DMS153 treated with DMSO at 0.1 percent for 48 hours (cell line): ENCODE results near the gene TNFRSF18.
"Not testable (repeated sequence)": the region's sequence is repeated elsewhere in the genome, so short reads cannot be mapped to it uniquely, and the experiment has no call there.

Source experiments
- DNase-seq: peaks from one replicate; lab custom pipeline; 2025; ENCODE audit not compliant: unreplicated experiment; lab: John Stamatoyannopoulos, UW

The TNFRSF18 gene

GRCh38 chr1:1199141-1199960 lies 7.0 kb downstream of the TNFRSF18 start:
- DNase-seq: no peak

DNA sequence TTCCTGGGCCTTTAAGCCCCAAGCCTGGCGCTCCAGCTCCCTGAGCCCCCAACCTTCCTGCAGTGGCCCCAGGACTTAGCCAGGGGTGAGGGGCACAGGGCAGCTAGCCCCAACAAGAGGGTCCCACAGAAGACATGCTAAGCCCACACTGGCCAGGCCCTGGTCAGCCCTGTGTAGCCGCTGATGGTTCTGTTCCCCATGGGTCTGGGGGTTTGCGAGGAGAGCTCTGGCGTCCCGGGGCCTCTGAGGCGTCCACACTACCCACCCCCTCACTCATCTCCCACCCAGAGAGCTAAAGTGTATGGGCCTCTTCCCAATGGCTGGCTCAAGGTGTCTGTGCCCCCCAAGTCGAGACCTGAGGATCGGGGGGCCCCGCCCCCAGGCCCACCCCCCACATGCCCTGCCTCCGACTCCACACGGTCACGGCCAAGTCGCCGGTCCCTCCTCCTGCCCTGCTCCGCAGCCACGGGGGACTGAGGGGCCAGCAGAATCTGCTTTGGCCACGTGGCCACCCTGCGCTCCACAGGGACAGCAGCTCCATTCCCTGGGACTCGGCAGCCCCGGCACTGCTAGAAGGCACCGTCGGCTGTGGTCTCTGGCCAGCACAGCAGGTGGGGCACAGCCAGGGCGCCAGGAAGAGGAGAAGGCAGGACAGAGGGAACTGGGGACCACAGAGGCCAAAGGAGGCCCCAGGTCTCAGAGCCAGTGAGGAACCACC lies 7.8 kb downstream of the TNFRSF18 start:
- no peak for DNase-seq

GRCh38 chr1:1197551-1198422 lies 8.6 kb downstream of the TNFRSF18 start:
- no peak for DNase-seq

DNA sequence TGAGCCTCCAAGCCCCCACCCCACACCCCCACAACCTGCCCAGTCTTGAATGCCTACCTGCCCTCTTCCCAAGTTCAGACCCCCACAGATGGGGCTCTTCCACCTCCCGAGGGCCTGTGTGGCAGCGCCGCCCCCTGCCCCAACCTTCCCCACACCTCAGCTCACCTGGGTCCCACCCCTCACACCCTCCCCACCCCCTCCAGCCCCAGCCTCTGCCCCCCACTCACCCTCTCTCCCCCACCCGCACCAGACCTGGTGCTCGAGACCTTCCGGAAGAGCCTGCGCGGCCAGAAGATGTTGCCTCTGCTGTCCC lies 9.2 kb downstream of the TNFRSF18 start:
- no peak for DNase-seq

- no peak for DNase-seq
Observed at GRCh38 chr1:1196431-1197187, 9.8 kb downstream of the TNFRSF18 start.

- not testable (repeated sequence) for DNase-seq
Observed at GRCh38 chr1:1195726-1196125, 10.7 kb downstream of the TNFRSF18 start.

DNA sequence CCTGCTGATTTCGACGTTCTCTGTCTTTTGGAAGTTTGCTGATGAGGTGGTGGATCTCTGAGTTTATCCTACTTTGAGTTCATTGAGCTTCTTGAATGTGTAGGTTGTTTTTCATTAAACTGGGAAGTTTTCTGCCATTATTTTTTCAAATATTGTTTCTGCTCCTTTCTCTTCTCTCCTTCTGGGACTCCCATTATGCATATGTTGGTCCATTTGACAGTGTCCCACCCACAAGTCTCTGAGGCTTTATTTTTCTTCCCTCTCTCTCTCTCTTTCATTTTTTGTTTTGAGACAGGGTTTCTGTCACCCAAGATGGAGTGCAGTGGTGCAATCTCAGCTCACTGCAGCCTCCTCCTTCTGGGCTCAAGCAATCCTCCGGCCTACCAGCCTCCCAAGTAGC lies 11.7 kb downstream of the TNFRSF18 start:
- no peak for DNase-seq

DNA sequence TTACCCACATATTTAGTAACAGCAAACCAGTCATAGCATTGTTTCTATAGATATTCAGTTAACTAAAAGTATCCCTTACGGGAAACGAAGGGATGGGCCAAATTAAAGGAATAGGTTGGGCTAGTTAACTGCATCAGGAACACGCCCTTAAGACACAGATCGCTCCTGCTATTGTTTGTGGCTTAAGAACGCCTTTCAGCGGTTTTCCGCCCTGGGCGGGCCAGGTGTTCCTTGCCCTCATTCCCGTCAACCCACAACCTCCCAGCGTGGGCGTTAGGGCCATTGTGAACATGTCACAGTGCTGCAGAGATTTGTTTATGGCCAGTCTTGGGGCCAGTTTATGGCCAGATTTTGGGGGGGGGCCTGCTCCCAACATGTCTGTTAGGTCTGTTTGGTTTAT lies 14.7 kb downstream of the TNFRSF18 start:
- DNase-seq: no peak

DNA sequence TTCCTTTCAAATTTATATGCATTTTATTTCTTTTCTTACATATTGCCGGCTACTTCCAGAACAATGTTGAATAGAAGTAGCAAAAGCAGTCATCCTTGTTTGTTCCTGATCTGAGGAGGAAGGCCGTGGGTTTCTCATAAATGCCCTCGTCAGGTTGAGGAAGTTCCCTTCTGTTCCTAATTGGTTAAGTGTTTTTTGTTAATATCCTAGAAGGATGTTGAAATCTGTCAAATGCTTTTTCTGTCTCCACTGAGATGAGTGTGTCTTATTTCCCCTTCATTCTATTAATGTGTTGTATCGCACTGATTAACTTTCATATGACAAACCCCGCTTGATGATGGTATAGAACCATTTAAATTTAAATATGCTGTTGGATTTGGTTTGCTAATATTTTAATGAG lies 17.3 kb downstream of the TNFRSF18 start:
- DNase-seq: no peak

DNA sequence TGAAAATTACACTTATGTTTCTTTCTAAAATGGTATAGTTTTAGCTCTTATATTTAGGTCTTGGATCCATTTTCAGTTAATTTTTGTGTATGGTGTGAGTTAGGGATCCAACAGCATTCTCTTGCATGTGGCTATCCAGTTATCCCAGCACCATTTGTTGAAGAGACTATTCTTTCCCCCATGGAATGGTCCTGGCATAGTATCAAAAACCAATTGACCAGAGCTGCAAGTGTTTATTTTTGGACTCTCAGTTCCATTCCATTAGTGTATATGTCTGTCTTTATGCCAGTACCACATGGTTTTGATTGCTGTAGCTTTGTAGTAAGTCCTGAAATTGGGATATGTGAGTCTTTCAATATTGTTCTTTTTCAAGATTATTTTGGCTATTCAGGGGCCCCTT lies 18.5 kb downstream of the TNFRSF18 start:
- no peak for DNase-seq

GRCh38 chr1:1185101-1185765 lies 21.2 kb downstream of the TNFRSF18 start:
- no peak for DNase-seq

- DNase-seq: no peak
Observed at GRCh38 chr1:1183833-1184775, 22.3 kb downstream of the TNFRSF18 start.

DNA sequence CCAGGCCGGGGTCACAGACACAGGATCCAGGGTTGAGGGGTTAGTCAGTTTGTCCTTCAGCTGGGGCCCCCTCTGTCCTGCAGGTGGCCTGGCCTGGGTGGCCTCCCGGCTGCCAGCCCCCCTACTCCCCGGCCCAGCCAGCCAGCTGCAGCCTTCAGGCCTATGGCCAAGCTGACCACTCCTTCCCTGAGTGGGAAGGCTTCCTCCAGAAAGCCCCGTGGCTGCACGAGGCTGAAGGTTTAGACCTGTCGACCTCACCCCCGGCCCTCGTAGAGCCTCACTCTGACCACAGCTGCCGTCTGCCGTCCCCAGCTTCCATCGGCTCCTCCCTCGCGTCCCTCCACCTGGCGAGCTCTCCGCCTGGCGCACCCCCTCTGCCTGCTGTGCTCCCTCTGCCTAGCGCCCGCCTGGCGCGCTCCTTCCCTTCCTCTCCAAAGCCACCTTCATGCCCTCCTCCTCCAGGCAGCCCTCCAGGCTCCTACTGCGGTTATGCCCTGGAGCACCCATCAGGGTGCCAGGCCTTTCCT lies 23.1 kb downstream of the TNFRSF18 start:
- DNase-seq: no peak

GRCh38 chr1:1182491-1183220 lies 23.7 kb downstream of the TNFRSF18 start:
- DNase-seq: no peak

DNA sequence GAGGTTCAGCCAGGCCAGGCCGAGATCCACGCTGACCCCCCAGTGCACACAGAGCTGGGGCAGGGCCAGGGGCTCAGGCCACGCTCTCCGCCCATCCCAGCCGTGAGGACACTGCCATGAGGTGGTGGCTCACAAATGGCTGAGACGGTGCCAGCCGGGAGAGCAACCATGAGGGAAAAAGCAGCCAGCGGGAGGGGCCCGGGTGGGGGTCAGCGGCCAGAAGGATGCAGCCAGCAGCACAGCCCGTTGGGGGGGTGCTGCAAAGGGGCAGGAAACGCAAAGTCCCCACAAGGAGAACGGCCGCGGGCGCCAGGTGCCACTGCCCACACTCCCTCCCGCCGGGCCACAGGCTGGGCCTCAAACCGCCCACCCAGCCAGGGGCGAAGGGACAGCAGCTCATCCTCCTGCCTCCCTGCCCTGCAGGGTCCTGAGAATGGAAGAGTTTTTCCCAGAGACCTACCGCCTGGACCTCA lies 24.4 kb downstream of the TNFRSF18 start:
- no peak for DNase-seq

DNA sequence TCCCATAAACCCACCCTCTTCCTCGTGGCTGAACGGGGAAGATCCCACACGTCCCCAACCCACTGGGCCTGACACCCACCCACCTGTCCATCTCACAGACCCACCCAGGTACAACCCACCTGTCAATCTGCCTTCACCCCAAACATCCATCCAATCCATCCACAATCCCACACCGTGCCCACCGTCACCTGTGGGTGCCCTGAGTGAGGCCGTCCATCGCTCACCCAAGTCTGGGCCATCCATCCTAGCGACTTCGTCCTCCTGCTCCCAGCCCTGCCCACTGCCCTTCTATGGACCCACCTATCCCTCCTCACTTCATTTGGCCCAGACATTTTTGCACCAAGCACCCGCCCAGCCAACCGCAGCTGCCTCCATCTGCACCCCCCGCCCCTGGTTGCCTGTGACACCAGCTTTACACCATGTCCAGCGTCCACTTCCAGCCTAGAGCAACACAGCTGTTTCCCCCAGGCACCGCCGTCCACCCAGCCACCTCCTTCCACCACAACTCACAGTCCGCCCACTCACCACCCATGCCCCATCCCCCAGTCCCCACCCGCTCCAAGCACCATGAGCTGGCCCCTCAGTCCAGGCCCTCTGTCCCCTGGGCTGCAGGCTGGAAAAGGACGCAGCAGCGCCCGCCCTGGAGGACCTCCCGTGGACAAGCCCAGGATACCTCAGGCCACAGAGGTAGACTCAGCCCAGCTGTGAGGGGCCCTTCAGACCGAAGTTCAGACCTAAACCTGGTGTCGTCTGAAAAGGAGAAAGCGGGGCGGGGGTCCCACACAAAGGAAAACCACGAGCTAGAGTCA lies 25.1 kb downstream of the TNFRSF18 start:
- no peak for DNase-seq
